Stimulated activated naive CD8-positive, alpha-beta T cell treated with anti-CD3 and anti-CD28 coated beads, Interleukin-15, Interleukin-2, amounts not matched to agents 100 U/mL and 50 U/mL, for 24 hours (primary cell): ENCODE data around the gene FCHSD2.
"Not testable (repeated sequence)": the region's sequence is repeated elsewhere in the genome, so short reads cannot be mapped to it uniquely, and the experiment has no call there.

Source experiments
- ATAC-seq: fragments of 150-1000 bp; cut with Tn5 transposase; one replicate; pipeline ENCODE4 v1.10.0; 2021
- DNase-seq: peaks from one replicate; pipeline ENCODE4 v3.0.0; 2021

FCHSD2 gene

GRCh38 chr11:73151416-73151815, 9.3 kb upstream of the FCHSD2 start:
- ATAC-seq (no peak), DNase-seq (no peak)

- ATAC-seq (no peak), DNase-seq (no peak)
Observed at GRCh38 chr11:73149105-73149504, 7.0 kb upstream of the FCHSD2 start.

- no peak for DNase-seq
- peak; percentile 19 for ATAC-seq
Observed at GRCh38 chr11:73147771-73148681, 5.9 kb upstream of the FCHSD2 start.

- ATAC-seq (no peak), DNase-seq (no peak)
Observed at GRCh38 chr11:73145986-73146575, 4.0 kb upstream of the FCHSD2 start.

GRCh38 chr11:73143126-73143838, 1.2 kb upstream of the FCHSD2 start:
- DNase-seq: no peak
- no peak for ATAC-seq

- DNase-seq (peak; percentile 73), ATAC-seq (peak; percentile 29)
Observed at GRCh38 chr11:73141309-73142127, 600 bp downstream of the FCHSD2 start.

- DNase-seq (no peak), ATAC-seq (no peak)
Observed at GRCh38 chr11:73141031-73141308, 1.1 kb downstream of the FCHSD2 start.

- DNase-seq: no peak
Observed at GRCh38 chr11:73140213-73141030, 1.7 kb downstream of the FCHSD2 start.

GRCh38 chr11:73139476-73140198, 2.5 kb downstream of the FCHSD2 start:
- ATAC-seq: no peak
- no peak for DNase-seq

More at GRCh38 chr11:73140213-73141030, 1.7 kb downstream of the FCHSD2 start:
- ATAC-seq: no peak

GRCh38 chr11:73137944-73138274, 4.2 kb downstream of the FCHSD2 start:
- no peak for ATAC-seq
- no peak for DNase-seq

GRCh38 chr11:73137262-73137943, 4.7 kb downstream of the FCHSD2 start:
- ATAC-seq (no peak), DNase-seq (no peak)

GRCh38 chr11:73136722-73137121, 5.4 kb downstream of the FCHSD2 start:
- not testable (repeated sequence) for DNase-seq, ATAC-seq

GRCh38 chr11:73135346-73136284, 6.5 kb downstream of the FCHSD2 start:
- no peak for ATAC-seq
- DNase-seq: no peak

- not testable (repeated sequence) for ATAC-seq, DNase-seq
Observed at GRCh38 chr11:73132349-73132748, 9.8 kb downstream of the FCHSD2 start.

- no peak for ATAC-seq
- no peak for DNase-seq
Observed at GRCh38 chr11:73130181-73130580, 11.9 kb downstream of the FCHSD2 start.

- no peak for ATAC-seq
- no peak for DNase-seq
Observed at GRCh38 chr11:73129198-73129597, 12.9 kb downstream of the FCHSD2 start.

- ATAC-seq: no peak
- DNase-seq: no peak
Observed at GRCh38 chr11:73126804-73127480, 15.2 kb downstream of the FCHSD2 start.

GRCh38 chr11:73124800-73125199, 17.3 kb downstream of the FCHSD2 start:
- ATAC-seq: no peak
- no peak for DNase-seq
